NCI-H2171 (cell line): Measurements from ENCODE around the gene PAM16.

Experiments used
- DNase-seq: peaks from one replicate; lab custom pipeline; 2025; lab: John Stamatoyannopoulos, UW

The PAM16 gene

DNA sequence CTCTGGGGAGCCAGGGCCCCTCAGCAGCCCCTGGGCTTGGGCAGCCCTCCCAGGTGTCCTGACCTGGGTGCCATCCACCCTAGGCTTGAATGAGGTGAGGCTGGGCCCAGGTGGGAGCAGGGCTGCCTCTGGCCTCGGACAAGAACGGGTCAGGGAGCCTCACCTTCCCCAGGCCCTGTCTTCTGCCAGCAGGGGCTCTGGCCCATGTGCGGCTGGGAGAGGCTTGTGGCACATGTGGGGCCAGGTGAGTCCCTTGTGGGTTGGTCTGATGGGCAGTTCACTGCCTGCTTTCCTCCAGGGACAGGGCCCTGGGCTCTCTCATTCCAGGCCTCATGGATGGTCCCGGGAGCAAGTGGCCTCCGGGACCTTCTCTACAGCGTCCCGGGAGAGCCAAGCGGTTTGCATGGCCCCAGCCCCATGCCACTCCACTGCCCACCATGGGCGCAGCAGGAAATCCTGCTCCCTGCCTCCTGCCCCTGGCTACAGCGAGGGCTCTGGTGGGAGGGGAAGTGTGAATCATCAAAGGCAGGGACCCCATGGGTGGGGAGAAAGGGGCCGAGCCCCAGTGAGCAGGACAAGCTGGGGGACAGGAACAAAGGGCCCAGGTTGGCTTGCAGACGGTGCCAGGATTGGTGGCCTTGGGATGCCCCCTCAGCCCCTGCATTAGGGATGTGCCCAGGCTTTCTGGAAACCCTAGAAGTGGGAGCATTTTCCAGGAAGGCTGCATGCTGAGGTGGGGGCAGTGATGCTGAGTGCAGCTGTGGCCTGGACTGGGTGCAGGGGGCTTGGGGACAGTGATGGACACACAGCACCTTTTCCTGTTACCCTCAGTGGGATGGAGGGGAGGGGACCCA, 32.7 kb upstream of the PAM16 start:
- DNase-seq = no peak

DNA sequence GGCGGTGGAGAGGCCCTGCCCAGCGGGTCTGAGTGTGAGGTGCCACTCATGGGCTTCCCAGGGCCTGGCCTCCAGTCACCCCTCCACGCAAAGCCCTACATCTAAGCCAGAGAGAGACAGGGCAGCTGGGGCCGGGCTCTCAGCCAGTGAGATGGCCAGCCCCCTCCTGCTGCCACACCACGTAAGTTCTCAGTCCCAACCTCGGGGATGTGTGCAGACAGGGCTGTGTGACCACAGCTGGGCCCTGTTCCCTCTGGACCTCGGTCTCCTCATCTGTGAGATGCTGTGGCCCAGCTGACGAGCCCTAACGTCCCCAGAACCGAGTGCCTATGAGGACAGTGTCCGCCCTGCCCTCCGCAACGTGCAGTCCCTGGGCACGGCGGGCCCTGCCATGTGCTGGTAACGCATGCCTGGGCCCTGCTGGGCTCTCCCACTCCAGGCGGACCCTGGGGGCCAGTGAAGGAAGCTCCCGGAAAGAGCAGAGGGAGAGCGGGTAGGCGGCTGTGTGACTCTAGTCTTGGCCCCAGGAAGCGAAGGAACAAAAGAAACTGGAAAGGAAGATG, 31.8 kb upstream of the PAM16 start:
- DNase-seq = no peak

DNA sequence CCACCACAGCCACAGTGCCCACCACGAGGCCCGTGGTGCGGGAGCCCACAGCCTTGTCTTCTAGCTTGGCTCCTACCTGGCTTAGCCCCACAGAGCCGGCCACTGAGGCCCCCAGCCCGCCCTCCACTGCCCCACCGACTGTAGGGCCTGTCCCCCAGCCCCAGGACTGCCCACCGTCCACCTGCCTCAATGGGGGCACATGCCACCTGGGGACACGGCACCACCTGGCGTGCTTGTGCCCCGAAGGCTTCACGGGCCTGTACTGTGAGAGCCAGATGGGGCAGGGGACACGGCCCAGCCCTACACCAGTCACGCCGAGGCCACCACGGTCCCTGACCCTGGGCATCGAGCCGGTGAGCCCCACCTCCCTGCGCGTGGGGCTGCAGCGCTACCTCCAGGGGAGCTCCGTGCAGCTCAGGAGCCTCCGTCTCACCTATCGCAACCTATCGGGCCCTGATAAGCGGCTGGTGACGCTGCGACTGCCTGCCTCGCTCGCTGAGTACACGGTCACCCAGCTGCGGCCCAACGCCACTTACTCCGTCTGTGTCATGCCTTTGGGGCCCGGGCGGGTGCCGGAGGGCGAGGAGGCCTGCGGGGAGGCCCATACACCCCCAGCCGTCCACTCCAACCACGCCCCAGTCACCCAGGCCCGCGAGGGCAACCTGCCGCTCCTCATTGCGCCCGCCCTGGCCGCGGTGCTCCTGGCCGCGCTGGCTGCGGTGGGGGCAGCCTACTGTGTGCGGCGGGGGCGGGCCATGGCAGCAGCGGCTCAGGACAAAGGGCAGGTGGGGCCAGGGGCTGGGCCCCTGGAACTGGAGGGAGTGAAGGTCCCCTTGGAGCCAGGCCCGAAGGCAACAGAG, 31.0 kb upstream of the PAM16 start:
- no peak for DNase-seq

DNA sequence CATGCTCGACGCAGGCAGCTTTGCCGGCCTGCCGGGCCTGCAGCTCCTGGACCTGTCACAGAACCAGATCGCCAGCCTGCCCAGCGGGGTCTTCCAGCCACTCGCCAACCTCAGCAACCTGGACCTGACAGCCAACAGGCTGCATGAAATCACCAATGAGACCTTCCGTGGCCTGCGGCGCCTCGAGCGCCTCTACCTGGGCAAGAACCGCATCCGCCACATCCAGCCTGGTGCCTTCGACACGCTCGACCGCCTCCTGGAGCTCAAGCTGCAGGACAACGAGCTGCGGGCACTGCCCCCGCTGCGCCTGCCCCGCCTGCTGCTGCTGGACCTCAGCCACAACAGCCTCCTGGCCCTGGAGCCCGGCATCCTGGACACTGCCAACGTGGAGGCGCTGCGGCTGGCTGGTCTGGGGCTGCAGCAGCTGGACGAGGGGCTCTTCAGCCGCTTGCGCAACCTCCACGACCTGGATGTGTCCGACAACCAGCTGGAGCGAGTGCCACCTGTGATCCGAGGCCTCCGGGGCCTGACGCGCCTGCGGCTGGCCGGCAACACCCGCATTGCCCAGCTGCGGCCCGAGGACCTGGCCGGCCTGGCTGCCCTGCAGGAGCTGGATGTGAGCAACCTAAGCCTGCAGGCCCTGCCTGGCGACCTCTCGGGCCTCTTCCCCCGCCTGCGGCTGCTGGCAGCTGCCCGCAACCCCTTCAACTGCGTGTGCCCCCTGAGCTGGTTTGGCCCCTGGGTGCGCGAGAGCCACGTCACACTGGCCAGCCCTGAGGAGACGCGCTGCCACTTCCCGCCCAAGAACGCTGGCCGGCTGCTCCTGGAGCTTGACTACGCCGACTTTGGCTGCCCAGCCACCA, 30.2 kb upstream of the PAM16 start:
- no peak for DNase-seq

DNA sequence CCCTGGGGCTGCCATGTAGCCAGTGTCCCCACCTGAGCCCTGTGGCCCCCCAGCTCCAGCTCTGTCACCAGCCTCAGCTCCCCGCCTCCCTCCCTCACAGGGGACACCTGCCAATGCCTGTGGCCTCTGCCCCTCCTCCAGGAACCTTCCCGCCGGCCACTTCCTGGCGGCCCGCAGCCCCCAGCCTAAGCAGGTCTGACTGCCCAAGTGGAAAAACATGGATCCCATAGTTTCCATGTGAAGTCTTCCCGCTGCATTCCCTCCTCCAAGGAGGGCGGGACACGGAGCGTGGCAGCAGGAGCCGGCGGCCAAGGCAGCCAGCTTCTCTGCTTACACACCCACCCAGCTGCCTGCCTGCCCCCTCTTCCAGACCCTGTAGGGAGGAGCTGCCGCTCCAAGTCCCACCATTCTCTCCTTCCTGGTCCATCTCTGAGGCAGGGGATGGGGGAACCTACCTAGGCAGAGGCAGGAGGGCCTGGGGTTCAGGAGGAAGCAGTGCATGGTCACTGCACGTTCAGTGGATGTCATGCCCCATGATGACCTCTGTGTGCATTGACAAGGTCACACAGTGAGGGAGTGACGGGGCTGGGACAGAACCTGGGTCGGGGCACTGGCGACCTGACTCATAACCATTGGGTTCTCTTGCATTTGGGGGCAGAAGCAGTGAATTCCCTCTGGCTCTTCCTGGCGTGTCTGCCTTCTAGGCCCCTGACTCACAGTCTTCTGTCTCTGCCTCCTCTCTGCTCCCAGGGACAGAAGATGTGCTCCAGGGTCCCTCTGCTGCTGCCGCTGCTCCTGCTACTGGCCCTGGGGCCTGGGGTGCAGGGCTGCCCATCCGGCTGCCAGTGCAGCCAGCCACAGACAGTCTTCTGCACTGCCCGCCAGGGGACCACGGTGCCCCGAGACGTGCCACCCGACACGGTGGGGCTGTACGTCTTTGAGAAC, 29.3 kb upstream of the PAM16 start:
- no peak for DNase-seq

DNA sequence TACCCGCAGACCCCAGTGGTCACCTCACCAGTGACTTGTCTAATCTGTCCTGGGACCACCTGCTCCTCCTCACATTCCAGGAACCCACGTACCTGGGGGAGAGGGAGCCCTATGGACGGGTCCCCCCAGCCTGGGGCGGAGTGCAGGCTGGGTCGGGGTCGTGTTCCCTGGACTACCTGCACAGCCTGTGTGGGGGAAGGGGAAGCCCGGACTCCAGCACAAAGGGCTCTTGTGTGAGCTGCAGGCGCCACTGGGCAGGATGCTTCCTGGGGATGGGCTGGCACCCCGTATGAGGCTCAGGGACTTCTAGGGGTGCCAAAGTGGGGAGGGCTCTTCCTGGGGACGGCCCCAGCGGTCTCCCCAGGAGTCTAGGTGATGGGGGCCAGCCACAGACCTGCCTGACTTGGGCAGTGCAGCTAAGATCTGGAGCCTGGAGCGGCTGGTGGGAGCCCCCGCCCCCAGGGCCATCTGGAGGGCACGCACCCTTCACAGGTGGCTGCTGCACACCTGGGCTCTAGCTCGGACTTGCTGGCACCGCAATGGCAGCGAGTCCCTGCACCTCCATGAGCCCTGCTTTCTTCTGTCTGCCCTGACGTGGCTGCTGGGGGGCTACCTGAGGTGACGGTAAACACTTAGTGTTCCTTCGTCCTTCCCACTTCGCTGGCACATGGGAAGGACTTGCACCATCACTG, 28.0 kb upstream of the PAM16 start:
- DNase-seq = no peak

DNA sequence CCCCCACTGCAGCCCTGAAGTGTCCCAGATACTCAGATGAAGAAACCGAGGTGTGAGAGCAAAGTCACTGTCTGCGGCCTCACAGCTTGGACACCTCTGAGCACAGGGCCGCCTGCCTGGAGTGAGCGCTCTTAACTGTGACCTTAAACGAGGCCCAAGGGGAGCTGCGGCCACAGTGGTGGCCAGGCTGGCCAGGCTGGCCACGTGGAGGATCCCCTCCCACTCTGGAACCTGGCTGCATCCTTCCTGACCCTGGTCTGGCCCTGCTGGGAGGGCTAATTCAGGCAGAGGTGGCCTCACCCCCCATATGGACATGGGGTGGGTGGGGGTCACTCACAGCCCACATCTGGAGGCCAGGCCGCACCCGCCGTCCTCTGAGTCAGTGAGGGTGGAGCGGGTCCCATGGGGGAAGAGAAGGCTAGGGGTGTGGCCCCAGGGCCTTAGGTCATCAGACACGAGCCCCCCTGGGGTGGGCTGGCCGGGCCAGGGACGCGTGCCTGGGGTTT, 27.1 kb upstream of the PAM16 start:
- no peak for DNase-seq

DNA sequence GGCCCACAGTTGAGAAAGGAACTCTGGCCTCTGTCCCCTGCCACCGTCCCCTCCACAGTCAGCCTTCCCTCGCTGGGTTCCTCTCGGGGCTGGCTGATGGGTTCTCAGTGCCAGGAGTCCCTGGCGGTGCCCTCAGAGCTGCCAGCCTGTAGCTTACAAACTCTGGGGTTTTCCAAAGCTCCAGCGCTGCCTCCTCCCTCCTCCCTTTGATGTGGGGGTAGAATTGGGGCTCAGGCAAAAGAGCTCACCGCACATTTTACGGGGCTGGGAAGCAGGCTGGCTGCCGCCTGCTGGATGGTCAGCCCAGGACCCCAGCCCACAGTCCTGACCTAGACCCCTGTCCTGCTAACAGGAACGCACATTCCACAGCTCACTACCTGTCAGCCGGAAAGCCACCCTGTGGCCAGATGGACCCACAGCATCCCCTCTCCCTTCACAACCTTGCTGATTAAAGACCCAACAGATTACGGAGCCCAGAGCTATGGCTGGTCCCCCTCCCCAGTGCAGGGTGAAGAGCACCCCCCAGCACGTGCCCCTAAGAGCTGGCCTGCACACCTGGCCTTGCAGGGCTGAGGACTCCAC, 26.5 kb upstream of the PAM16 start:
- no peak for DNase-seq

DNA sequence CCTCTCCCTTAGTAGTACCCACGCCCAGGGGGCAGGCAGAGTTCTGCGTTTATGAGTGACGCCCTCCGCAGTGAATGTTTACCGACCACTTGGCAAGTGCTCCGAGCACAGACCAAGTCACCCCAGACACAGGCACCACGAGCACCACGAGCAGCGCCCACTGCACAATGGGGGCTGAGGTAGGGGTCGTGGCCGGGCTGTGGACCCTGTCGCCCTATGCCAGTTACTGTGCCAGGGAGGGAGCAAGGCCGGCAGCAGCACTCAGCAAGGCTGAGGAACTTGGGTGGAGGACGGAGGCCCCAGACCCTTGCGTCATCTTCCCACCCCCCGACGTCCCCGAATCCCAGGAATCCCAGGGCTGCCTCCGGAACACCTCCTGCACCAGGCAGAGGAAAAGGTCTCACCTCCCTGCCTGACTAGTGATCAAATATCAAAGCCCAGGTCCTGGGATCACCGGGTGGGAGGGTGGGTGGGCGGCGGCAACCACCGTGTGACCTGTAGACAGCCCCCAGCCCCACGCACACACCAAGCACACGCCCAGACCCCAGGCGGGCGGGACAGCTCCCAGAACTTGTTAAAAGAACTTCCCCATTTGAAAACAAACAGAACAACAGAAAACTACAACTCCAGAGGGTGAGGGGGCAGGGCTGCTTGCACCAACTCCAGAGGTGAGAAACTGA, 25.9 kb upstream of the PAM16 start:
- no peak for DNase-seq

DNA sequence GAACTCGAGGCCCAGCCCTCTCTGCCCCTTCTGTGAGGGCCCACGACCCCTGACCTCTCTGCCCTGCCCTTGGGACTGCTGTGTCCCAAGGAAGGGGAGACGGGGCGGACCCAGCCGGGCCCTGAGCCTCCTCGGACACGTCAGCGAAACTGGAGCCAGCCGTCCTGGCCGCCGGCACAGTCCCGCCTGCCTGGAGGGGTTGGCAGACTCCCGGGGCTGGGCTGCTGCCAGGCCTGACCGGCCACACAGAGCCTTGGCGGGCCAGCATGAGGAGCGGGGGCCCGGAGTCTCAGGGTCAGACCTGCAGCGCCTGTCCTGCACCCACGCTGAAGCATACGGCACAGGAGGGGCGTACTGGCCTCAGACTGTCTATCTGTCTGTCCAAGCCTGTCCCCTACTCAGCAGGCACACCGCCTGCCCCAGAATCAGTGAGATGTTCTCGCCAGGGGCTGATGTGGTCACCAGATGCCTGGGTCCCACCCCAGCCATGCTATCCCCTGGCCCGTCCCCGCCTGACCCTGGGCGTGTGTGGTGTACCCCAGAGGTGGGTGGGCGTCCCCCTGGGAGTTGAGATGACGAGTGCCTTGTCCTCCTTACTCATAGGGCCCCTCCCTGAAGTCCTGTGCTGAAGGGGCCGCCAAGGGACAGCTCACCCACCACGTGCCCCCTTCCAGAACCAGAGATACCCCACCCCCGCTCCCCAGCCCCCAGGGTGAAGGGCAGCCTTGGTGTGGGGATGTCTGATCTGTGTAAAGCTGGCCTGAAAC, 25.2 kb upstream of the PAM16 start:
- no peak for DNase-seq

DNA sequence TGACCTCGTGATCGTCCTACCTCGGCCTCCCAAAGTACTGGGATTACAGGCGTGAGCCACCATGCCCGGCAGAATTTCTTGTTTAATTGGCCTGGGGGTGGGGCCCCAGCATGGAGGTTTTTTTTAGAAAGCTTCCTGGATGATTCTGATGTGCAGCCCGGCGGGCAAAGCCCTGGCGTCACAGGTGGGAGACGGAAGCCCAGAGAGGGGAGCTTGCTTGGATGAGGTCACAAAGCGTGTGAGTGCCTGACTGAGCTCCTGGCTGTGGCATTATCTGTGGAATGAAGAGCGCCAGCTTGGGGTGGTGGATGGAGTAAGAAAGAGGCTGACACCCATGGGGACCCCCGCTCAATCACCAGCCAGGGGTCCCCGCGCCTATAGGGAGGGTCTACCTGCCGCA, 24.6 kb upstream of the PAM16 start:
- no peak for DNase-seq

DNA sequence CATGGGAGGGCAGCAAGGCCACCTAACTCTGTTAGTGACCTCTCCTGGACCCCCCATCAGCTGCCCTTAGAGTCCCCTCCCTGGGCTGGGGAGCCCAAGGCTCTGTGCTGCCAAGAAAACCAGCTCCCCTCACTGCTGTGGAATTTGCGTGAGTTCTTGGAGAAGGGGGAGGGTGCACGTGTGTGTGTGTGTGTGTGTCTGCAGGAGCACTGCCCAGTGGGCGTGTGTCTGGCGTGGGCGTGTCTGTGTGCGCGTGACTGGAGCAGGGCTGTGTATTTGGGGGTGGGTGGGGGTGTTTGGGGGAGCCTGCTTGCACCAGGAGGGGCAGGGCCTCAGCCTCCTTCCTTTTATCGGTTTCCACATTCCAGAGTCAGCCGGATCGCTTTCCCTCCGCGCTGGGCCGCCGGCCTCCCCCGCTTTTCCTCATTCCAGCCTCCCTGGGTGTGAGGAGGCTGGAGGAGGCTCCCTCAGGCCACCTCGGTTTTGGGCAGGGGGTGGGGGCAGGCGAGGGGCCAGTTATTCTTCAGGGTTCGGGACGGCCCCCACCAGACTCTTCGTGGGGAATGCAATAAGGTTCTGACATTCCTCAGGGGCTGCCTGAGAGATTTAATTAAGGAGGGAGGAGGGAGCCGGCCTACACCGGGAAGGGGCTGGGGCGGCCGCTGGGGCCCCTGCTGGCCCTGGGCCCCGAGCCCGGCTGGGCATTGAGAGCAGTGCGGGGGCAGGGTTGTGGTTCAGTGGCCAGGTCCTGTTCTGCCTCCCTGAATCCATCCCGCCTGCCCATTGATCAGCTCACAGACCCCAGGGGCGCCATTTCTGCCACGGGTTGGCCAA, 23.0 kb upstream of the PAM16 start:
- DNase-seq = no peak

DNA sequence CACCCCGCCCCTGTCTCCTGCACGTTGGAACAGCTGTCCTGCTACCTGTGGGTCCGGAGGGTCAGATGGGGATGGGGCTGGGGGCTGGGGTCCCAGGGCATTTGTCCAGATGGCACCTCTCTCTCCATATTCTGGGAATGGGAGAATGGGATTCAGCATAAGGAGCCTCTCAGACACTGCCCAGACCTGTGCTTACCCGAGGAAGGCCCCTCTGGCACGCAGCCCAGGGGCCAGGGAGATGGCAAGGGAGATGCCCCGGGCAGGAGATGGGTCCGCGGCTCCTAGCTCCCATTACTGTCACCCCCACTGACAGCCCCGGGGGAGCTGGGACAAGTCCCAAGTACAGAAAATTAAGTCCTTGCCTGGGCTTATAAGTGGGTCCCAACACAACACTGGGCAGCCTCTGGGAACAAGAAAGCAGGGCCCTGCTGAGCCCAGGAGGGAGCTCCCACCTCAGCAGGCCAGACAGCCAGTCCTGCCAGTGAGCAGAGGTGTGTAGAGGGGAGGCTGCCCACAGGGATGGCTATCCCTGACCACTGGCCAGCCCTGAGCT, 22.3 kb upstream of the PAM16 start:
- no peak for DNase-seq

DNA sequence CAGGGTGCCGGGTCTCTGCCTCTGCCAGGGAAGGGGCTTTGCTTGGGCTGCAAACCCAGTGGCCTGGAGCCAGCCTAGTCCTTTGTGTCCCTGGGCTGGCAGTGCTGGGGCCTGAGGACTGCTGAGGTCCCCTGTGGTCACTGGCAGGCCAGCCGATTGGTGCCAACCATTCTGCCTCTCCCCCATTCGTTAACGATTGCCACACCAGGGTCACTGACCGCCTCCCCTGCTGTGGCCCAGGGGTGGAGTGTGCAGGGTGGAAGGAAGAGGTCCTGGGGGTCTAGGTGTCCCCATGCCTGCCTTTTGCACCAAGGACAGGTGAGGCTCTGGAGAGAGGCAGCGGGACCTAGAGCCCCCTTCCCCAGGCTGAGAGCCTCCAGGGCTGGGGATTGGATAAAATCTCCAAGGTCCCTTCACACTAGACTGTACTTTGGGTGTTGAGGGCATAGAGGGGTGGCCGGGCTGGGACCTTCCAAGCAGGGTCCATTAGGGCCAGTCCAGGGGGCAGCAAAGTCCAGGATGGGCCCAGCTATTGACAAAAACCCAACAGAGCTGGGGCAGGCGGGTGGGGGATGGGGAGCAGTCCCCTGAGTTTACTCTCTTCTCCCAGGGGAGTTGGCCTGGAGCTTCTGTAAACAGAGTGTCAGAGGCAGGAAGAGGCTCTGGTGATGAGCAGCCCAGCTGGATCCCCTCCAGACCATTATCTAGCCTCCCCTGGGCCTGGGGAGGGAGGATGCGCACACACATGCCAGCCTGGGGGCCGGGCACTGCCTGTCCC, 21.6 kb upstream of the PAM16 start:
- DNase-seq = no peak

DNA sequence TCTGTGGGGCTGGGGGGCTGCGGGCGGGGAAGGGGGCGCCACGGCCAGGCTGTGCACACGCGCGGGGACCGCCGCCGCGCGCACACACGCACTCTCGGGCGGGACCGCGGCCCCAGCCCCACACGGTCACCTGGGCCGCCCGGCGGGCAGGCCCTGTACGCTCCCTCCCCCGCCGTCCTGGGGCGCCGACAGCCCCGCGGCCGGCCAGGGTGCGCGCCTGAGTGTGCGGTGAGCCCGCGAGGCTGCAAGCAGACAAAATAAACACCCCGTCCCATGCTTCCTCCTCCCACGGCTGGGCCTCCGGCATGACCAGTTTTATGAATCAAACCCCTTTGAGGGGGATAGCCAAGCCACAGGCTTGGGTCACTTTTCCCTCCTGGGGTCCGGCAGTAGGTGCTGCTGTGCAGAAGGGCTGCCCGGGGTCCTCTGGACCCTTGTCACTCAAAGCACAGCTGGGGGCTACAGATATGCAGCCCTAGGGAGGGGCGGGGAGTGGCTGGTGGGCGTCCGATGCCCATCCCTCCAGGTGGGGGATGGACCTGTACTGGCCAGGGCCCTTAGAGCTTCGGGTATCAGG, 21.0 kb upstream of the PAM16 start:
- DNase-seq = no peak
